Measurements from ENCODE around the gene PRDM16. TPM values are rescaled to one million over a fixed set of nuclear protein-coding genes. Genes with fewer than 3 reads are reported as not detected.

The PRDM16 gene
- total RNA-seq, 1 experiment from 2014 or later = 6.1 TPM

GRCh38 chr1:3401585-3402257, 332.7 kb downstream of the PRDM16 start:
- no TSS peak for BruUV-seq (replicated peaks)
- Histone ChIP-seq H3K4me1 (ENCODE audit: control insufficient read depth in 1 of 2, insufficient read depth in 2 of 2, low read length in 2 of 2) (no peaks in the 10 kb centered on the region), H4K20me1 (ENCODE audit: insufficient read depth) (no peaks in the 10 kb centered on the region), H3K9me2 (ENCODE audit: insufficient read depth) (no peaks in the 10 kb centered on the region), H3K79me2 (ENCODE audit: insufficient read depth, low read length) (no peaks in the 10 kb centered on the region), H3K27ac (ENCODE audit: low read depth, low read length) (no peak overlapping the region), H3K36me3 (ENCODE audit: control insufficient read depth in 1 of 2, insufficient read depth in 2 of 2, low read length in 2 of 2) (no peaks in the 10 kb centered on the region), H3K27me3 (ENCODE audit: insufficient read depth, low read length) (no peaks in the 10 kb centered on the region), H3K4me2 (ENCODE audit: low read length) (no peak overlapping the region), H3K9me3 (ENCODE audit: control insufficient read depth in 1 of 2, insufficient read depth in 1 of 2, low read depth in 1 of 2, low read length in 2 of 2) (no peaks in the 10 kb centered on the region), H2AFZ (ENCODE audit: low read depth, low read length, poor library complexity, severe bottlenecking) (no peak overlapping the region), H3K9ac (ENCODE audit: low read length) (no peak overlapping the region), H3K4me3 (replicated peaks in 1 of 2; ENCODE audit: low read depth in 1 of 2, low read length in 2 of 2) (no peak overlapping the region)
- ChIA-PET POLR2A (no interaction called here), CTCF (no interaction called here), RAD21 (ENCODE audit: low non-redundant PET in 1 of 2, low total read pairs in 2 of 2, uncharacterized antibody in 2 of 2, unreplicated experiment in 2 of 2) (no interaction called here)
- ATAC-seq = no peak
- no peak for TF ChIP-seq EZH2phosphoT487 (IDR thresholded peaks at IDR 0.05; ENCODE audit: borderline replicate concordance)
- TF ChIP-seq ELF1 (IDR thresholded peaks at IDR 0.05; ENCODE audit: borderline replicate concordance, low read depth) = no peak
- TF ChIP-seq SRF (IDR thresholded peaks at IDR 0.05; ENCODE audit: low read depth) = no peak
- no peak for TF ChIP-seq FOSL1 (IDR thresholded peaks at IDR 0.05; ENCODE audit: low read depth)
- TF ChIP-seq JUND (IDR thresholded peaks at IDR 0.05) = no peak
- TF ChIP-seq REST (IDR thresholded peaks at IDR 0.05; ENCODE audit: low read depth) = no peak
- TF ChIP-seq CTCF (IDR thresholded peaks at IDR 0.05 in 2 of 3, conservative IDR thresholded peaks at IDR 0.05 in 1 of 3; ENCODE audit: borderline replicate concordance in 1 of 3, insufficient read depth in 1 of 3, low read depth in 2 of 3, low read length in 2 of 3) = no peak
- TF ChIP-seq EZH2 (IDR thresholded peaks at IDR 0.05) = no peak
- intact Hi-C loops (cut with micrococcal nuclease) = no loop called here
- no peak for DNase-seq (ENCODE audit: low read depth, low spot score)
